ENCODE data around the gene NDUFS7.
"Not testable (repeated sequence)": the region's sequence is repeated elsewhere in the genome, so short reads cannot be mapped to it uniquely, and the experiment has no call there.

Gene NDUFS7

GRCh38 chr19:1435378-1435989, 51.8 kb downstream of the NDUFS7 start:
- DNase-seq: no peak

- no peak for DNase-seq
Measured at GRCh38 chr19:1437609-1438008, 53.9 kb downstream of the NDUFS7 start.

GRCh38 chr19:1438035-1438932, 54.6 kb downstream of the NDUFS7 start, which contains the start of gene RPS15:
RPS15 (plus strand) TSS chr19:1438396; CDS start chr19:1438426, 30 bp downstream.
- DNase-seq: peak; percentile 82 to 91

GRCh38 chr19:1438933-1439354, 55.2 kb downstream of the NDUFS7 start:
- DNase-seq: no peak

GRCh38 chr19:1439525-1440417, 56.1 kb downstream of the NDUFS7 start:
- not testable (repeated sequence) for DNase-seq

- DNase-seq: no peak
Measured at GRCh38 chr19:1440418-1440801, 56.7 kb downstream of the NDUFS7 start.

GRCh38 chr19:1441022-1441426, 57.3 kb downstream of the NDUFS7 start:
- DNase-seq: no peak

GRCh38 chr19:1441677-1442438, 58.2 kb downstream of the NDUFS7 start:
- DNase-seq: no peak
